Peyer's patch (tissue), 4 donors: ENCODE measurements around the gene DCLRE1C.
"Not testable (repeated sequence)": the region's sequence is repeated elsewhere in the genome, so short reads cannot be mapped to it uniquely, and the experiment has no call there.

ENCODE experiments used
- CTCF ChIP-seq, 6 experiments: fragments of 450-650 bp in 4 of 6; fragments of 200-600 bp in 2 of 6; sonication (generic) in 1 of 6; IDR thresholded peaks; one replicate each; pipeline ENCODE4 v1.5.1; 2017 to 2019; ENCODE audit warnings: antibody characterized with exemption in 6 of 6, mild to moderate bottlenecking in 3 of 6, moderate library complexity in 1 of 6
- POLR2A ChIP-seq, 2 donors: fragments of 450-650 bp; IDR thresholded peaks; one replicate each; pipeline ENCODE4 v1.5.1; 2017; ENCODE audit warnings: antibody characterized with exemption in 2 of 2, mild to moderate bottlenecking in 2 of 2, moderate library complexity in 2 of 2

- not testable (repeated sequence) for TF ChIP-seq POLR2A, CTCF (IDR thresholded peaks at IDR 0.05)
Observed at GRCh38 chr10:14993500-14994455, 39.9 kb upstream of the DCLRE1C start.
